Thoracic aorta (tissue), 2 donors: Measurements from ENCODE around the gene DEF6. TPM values are rescaled to one million over a fixed set of nuclear protein-coding genes. Genes with fewer than 3 reads are reported as not detected.

Experiments used
- ATAC-seq: fragments of 150-250 bp; one replicate; pipeline ENCODE4 v1.8.0; 2017; ENCODE audit warnings: low read depth; ENCODE audit not compliant: insufficient number of reproducible peaks, low FRiP score
- DNase-seq: peaks from one replicate; pipeline ENCODE4 v3.0.0-alpha.2; 2020; ENCODE audit warnings: low spot score
- H3K27ac ChIP-seq, 2 donors: fragments of 200-600 bp; sonication (generic); 1 replicate in 1 of 2; 2 replicates in 1 of 2; pipeline ENCODE4 v1.5.1; 2016; ENCODE audit warnings: mild to moderate bottlenecking in 2 of 2, moderate library complexity in 2 of 2
- H3K27me3 ChIP-seq: fragments of 200-600 bp; sonication (generic); replicated peaks from 2 replicates; pipeline ENCODE4 v1.6.0; 2016; ENCODE audit warnings: mild to moderate bottlenecking; ENCODE audit not compliant: insufficient read depth
- H3K36me3 ChIP-seq: fragments of 200-600 bp; sonication (generic); one replicate; pipeline ENCODE4 v1.5.1; 2016
- H3K4me1 ChIP-seq, 2 donors: fragments of 200-600 bp; sonication (generic); 1 replicate in 1 of 2; 2 replicates in 1 of 2; pipeline versions ENCODE4 v1.5.1 to v1.6.0; 2016; ENCODE audit warnings: low read depth in 2 of 2, mild to moderate bottlenecking in 1 of 2; ENCODE audit not compliant: control insufficient read depth in 1 of 2
- H3K4me3 ChIP-seq: fragments of 200-600 bp; sonication (generic); 2 replicates; pipeline ENCODE4 v1.5.1; 2016; ENCODE audit warnings: mild to moderate bottlenecking
- H3K9me3 ChIP-seq: fragments of 200-600 bp; sonication (generic); 2 replicates; pipeline ENCODE4 v1.5.1; 2016
- CTCF ChIP-seq: fragments of 200-600 bp; sonication (generic); IDR thresholded peaks from one replicate; pipeline ENCODE4 v1.5.1; 2019; ENCODE audit warnings: antibody characterized with exemption
- total RNA-seq, 2 donors: library from RNA; depleted of rRNA; stranded (reverse); fragments of >200 nt; gene quantifications; one replicate each; pipeline versions ENCODE4 v1.1.0 to v1.2.3, GENCODE V29; 2016

Gene DEF6
- total RNA-seq, 2 donors from 2014 or later, result 7.6 to 9.1 TPM

GRCh38 chr6:35365594-35366203 lies 68.1 kb downstream of the DEF6 start:
- Histone ChIP-seq H3K9me3 (no peaks in the 10 kb centered on the region), H3K4me3 (no peak overlapping the region), H3K4me1 (peaks cover 16 to 38% of the 10 kb centered on the region in 2 donors), H3K27ac (no peak overlapping the region), H3K36me3 (no peaks in the 10 kb centered on the region), H3K27me3 (no peaks in the 10 kb centered on the region)
- no peak for TF ChIP-seq CTCF
- no peak for DNase-seq
- ATAC-seq, result no peak

- TF ChIP-seq CTCF, result no peak
Observed at GRCh38 chr6:35366204-35366596, 68.6 kb downstream of the DEF6 start.

GRCh38 chr6:35367646-35368037 lies 70.0 kb downstream of the DEF6 start:
- peaks cover 11 to 41% of the 10 kb centered on the region in 2 donors for H3K4me1 ChIP-seq
- no peaks in the 10 kb centered on the region for H3K36me3 ChIP-seq
- no peak for DNase-seq
- no peak overlapping the region for H3K4me3 ChIP-seq
- TF ChIP-seq CTCF, result no peak
- H3K9me3 ChIP-seq, result no peaks in the 10 kb centered on the region
- no peak for ATAC-seq
- H3K27me3 ChIP-seq, result no peaks in the 10 kb centered on the region
- H3K27ac ChIP-seq, result no peak overlapping the region

More at GRCh38 chr6:35366204-35366596, 68.6 kb downstream of the DEF6 start:
- no peak overlapping the region for H3K27ac ChIP-seq
- DNase-seq (no peak), ATAC-seq (no peak)
- peaks cover 11 to 38% of the 10 kb centered on the region in 2 donors for H3K4me1 ChIP-seq
- H3K36me3 ChIP-seq, result no peaks in the 10 kb centered on the region
- H3K9me3 ChIP-seq, result no peaks in the 10 kb centered on the region
- no peaks in the 10 kb centered on the region for H3K27me3 ChIP-seq
- no peak overlapping the region for H3K4me3 ChIP-seq

GRCh38 chr6:35368038-35368887 lies 70.6 kb downstream of the DEF6 start:
- DNase-seq, result no peak
- Histone ChIP-seq H3K4me1 (peaks cover 11 to 41% of the 10 kb centered on the region in 2 donors), H3K4me3 (no peak overlapping the region), H3K9me3 (no peaks in the 10 kb centered on the region), H3K27me3 (no peaks in the 10 kb centered on the region), H3K27ac (peak overlapping the region in 1 of 2 donors; percentile 6), H3K36me3 (no peaks in the 10 kb centered on the region)
- ATAC-seq, result no peak
- TF ChIP-seq CTCF, result no peak

GRCh38 chr6:35370124-35370741 lies 72.6 kb downstream of the DEF6 start:
- ATAC-seq (peak; percentile 73), DNase-seq (peak; percentile 78)
- no peak for TF ChIP-seq CTCF
- peaks cover 11 to 41% of the 10 kb centered on the region in 2 donors for H3K4me1 ChIP-seq
- H3K36me3 ChIP-seq, result no peaks in the 10 kb centered on the region
- H3K4me3 ChIP-seq, result no peak overlapping the region
- H3K27me3 ChIP-seq, result no peaks in the 10 kb centered on the region
- no peaks in the 10 kb centered on the region for H3K9me3 ChIP-seq
- H3K27ac ChIP-seq, result peak overlapping the region; percentile 22 to 51
